H9 (cell line): ENCODE measurements around the gene PHF21A. TPM values are rescaled to one million over a fixed set of nuclear protein-coding genes. Genes with fewer than 3 reads are reported as not detected.

Source experiments
- DNase-seq: peaks from one replicate; pipeline ENCODE4 v3.0.0-alpha.2; 2017
- H2AFZ ChIP-seq: one replicate; pipeline ENCODE4 v1.6.1; 2013; ENCODE audit warnings: mild to moderate bottlenecking, low read length, control low read depth, moderate library complexity
- H2AK5ac ChIP-seq: 2 replicates; pipeline ENCODE4 v1.6.1; 2013; ENCODE audit warnings: low read length, control low read depth, mixed read lengths; ENCODE audit not compliant: insufficient read length
- H2BK120ac ChIP-seq: one replicate; pipeline ENCODE4 v1.6.1; 2013; ENCODE audit warnings: low read depth, mild to moderate bottlenecking, low read length, control low read depth, inconsistent platforms; ENCODE audit not compliant: poor library complexity, severe bottlenecking
- H2BK12ac ChIP-seq: 2 replicates; pipeline ENCODE4 v1.6.1; 2013; ENCODE audit warnings: low read length, control low read depth, mixed read lengths, low read depth; ENCODE audit not compliant: insufficient read length
- H2BK15ac ChIP-seq: 2 replicates; pipeline ENCODE4 v1.6.1; 2013; ENCODE audit warnings: low read depth, low read length, control low read depth
- H2BK20ac ChIP-seq: one replicate; pipeline ENCODE4 v1.6.1; 2013; ENCODE audit warnings: low read depth, mild to moderate bottlenecking, low read length, control low read depth, inconsistent platforms; ENCODE audit not compliant: poor library complexity, severe bottlenecking
- H2BK5ac ChIP-seq: 2 replicates; pipeline ENCODE4 v1.6.1; 2013; ENCODE audit warnings: low read length, control low read depth, mixed read lengths; ENCODE audit not compliant: insufficient read length
- H3K14ac ChIP-seq: 2 replicates; pipeline ENCODE4 v1.6.1; 2013; ENCODE audit warnings: low read length, control low read depth; ENCODE audit not compliant: insufficient read depth
- H3K18ac ChIP-seq: 2 replicates; pipeline ENCODE4 v1.6.1; 2013; ENCODE audit warnings: low read depth, mild to moderate bottlenecking, mixed read lengths, low read length, control low read depth; ENCODE audit not compliant: insufficient read length
- H3K23ac ChIP-seq: 2 replicates; pipeline ENCODE4 v1.6.1; 2013; ENCODE audit warnings: low read length, control low read depth, mixed read lengths, low read depth; ENCODE audit not compliant: insufficient read length
- H3K23me2 ChIP-seq: 2 replicates; pipeline ENCODE4 v1.6.1; 2013; ENCODE audit warnings: low read depth, mild to moderate bottlenecking, mixed read lengths, low read length, control low read depth; ENCODE audit not compliant: insufficient read length, poor library complexity, severe bottlenecking
- H3K27ac ChIP-seq: 2 replicates; pipeline ENCODE4 v1.5.1; 2013; ENCODE audit warnings: low read length, control low read depth, mixed read lengths, low read depth; ENCODE audit not compliant: insufficient read length
- H3K27me3 ChIP-seq: 2 replicates; pipeline ENCODE4 v1.6.1; 2013; ENCODE audit warnings: low read length, control low read depth, inconsistent platforms; ENCODE audit not compliant: insufficient read depth
- H3K4ac ChIP-seq: 2 replicates; pipeline ENCODE4 v1.6.1; 2013; ENCODE audit warnings: low read depth, mild to moderate bottlenecking, control low read depth, inconsistent platforms, low read length, moderate library complexity
- H3K4me1 ChIP-seq: 2 replicates; pipeline ENCODE4 v1.6.1; 2013; ENCODE audit warnings: low read length, control low read depth, inconsistent platforms; ENCODE audit not compliant: insufficient read depth
- H3K4me2 ChIP-seq: 2 replicates; pipeline ENCODE4 v1.6.1; 2013; ENCODE audit warnings: low read length, control low read depth, mixed read lengths; ENCODE audit not compliant: insufficient read length, insufficient read depth
- H3K56ac ChIP-seq: 2 replicates; pipeline ENCODE4 v1.6.1; 2013; ENCODE audit warnings: low read depth, mild to moderate bottlenecking, mixed read lengths, low read length, control low read depth; ENCODE audit not compliant: insufficient read length
- H3K79me1 ChIP-seq: 2 replicates; pipeline ENCODE4 v1.6.1; 2013; ENCODE audit warnings: low read depth, mild to moderate bottlenecking, moderate library complexity, low read length, control low read depth, inconsistent platforms; ENCODE audit not compliant: insufficient read depth, poor library complexity, severe bottlenecking
- H3K79me2 ChIP-seq: 2 replicates; pipeline ENCODE4 v1.6.1; 2013; ENCODE audit warnings: low read length, control low read depth, inconsistent platforms; ENCODE audit not compliant: insufficient read depth
- H3K9ac ChIP-seq: 2 replicates; pipeline ENCODE4 v1.6.1; 2013; ENCODE audit warnings: low read length, control low read depth, mixed read lengths; ENCODE audit not compliant: insufficient read length; ENCODE audit errors: extremely low read depth
- H3K9me3 ChIP-seq: one replicate; pipeline ENCODE4 v1.6.1; 2013; ENCODE audit warnings: low read depth, low read length, inconsistent platforms; ENCODE audit not compliant: control insufficient read depth
- H3T11ph ChIP-seq: one replicate; pipeline ENCODE4 v1.6.1; 2013; ENCODE audit warnings: mild to moderate bottlenecking, low read length, control low read depth, inconsistent platforms
- H4K20me1 ChIP-seq: one replicate; pipeline ENCODE4 v1.6.1; 2013; ENCODE audit not compliant: control insufficient read depth, insufficient read length, insufficient read depth
- H4K5ac ChIP-seq: 2 replicates; pipeline ENCODE4 v1.6.1; 2013; ENCODE audit warnings: low read depth, mild to moderate bottlenecking, mixed read lengths, low read length, control low read depth; ENCODE audit not compliant: insufficient read length
- H4K8ac ChIP-seq: replicated peaks from 2 replicates; pipeline ENCODE4 v1.6.1; 2013; ENCODE audit warnings: low read length, control low read depth, mixed read lengths, low read depth; ENCODE audit not compliant: insufficient read length
- H4K91ac ChIP-seq: 2 replicates; pipeline ENCODE4 v1.6.1; 2013; ENCODE audit warnings: low read depth, mild to moderate bottlenecking, moderate library complexity, mixed read lengths, low read length, control low read depth; ENCODE audit not compliant: insufficient read length
- H3K27ac Mint-ChIP-seq, 3 experiments: 2 replicates in 2 of 3; 3 replicates in 1 of 3; pipeline ENCODE4 v1.8.0; 2020 to 2021; ENCODE audit warnings: mixed read lengths in 3 of 3, mild to moderate bottlenecking in 1 of 3, moderate library complexity in 1 of 3
- H3K27me3 Mint-ChIP-seq: 2 replicates; pipeline ENCODE4 v1.8.0; 2021; ENCODE audit warnings: low read depth, mild to moderate bottlenecking, moderate library complexity, mixed read lengths
- H3K36me3 Mint-ChIP-seq, 3 experiments: 2 replicates in 2 of 3; 3 replicates in 1 of 3; pipeline ENCODE4 v1.8.0; 2020 to 2021; ENCODE audit warnings: low read depth in 3 of 3, mixed read lengths in 3 of 3; ENCODE audit not compliant: insufficient read depth in 1 of 3
- H3K4me1 Mint-ChIP-seq, 2 experiments: 2 replicates each; pipeline ENCODE4 v1.8.0; 2020; ENCODE audit warnings: mixed read lengths in 2 of 2
- H3K4me3 Mint-ChIP-seq, 2 experiments: 2 replicates in 1 of 2; 3 replicates in 1 of 2; pipeline ENCODE4 v1.8.0; 2020 to 2021; ENCODE audit warnings: mild to moderate bottlenecking in 2 of 2, mixed read lengths in 2 of 2, moderate library complexity in 1 of 2
- H3K9me3 Mint-ChIP-seq, 2 experiments: 2 replicates in 1 of 2; 3 replicates in 1 of 2; pipeline ENCODE4 v1.8.0; 2020; ENCODE audit warnings: mild to moderate bottlenecking in 2 of 2, mixed read lengths in 2 of 2, moderate library complexity in 1 of 2
- total RNA-seq: library from RNA; stranded (reverse); gene quantifications from 2 replicates; pipeline ENCODE4 v1.2.1, GENCODE V29; 2021
- TF ChIP-seq, protein P1 (sequence below): fragments of 200-600 bp; sonication (generic); conservative IDR thresholded peaks from 3 replicates; pipeline ENCODE4 v1.8.0; 2021; ENCODE audit warnings: antibody characterized with exemption, mild to moderate bottlenecking

PHF21A gene
- total RNA-seq, 1 experiment from 2014 or later, result 33.8 TPM

DNA sequence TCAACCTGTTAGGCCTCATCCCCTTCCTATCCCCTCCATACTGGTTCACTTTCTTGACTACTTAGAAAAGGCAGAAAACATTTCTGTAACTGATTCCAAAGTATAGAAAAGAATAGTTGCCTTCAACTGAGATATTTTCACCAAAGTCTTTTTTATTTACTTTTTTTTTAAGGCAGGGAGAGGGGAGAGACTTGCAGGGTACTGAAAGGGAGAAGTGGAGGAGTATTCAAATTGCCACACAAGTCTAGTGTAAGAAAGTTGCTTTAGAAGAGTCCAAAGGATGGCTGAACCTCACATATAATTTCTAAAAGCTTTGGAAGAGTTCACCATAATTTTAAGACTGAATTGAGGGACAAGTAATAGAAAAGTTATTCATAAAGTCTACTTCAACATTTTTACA, 6.3 kb downstream of the PHF21A start:
- Histone ChIP-seq H3K9me3 (no peaks in the 10 kb centered on the region), H2AK5ac (no peak overlapping the region), H3K23ac (no peak overlapping the region), H3K23me2 (peaks cover 6% of the 10 kb centered on the region), H3K4me2 (no peak overlapping the region), H3K4me1 (no peaks in the 10 kb centered on the region), H2BK120ac (no peak overlapping the region), H3K79me1 (peaks cover 3% of the 10 kb centered on the region), H3K18ac (no peak overlapping the region), H2BK12ac (no peak overlapping the region), H3K56ac (no peak overlapping the region), H4K91ac (no peak overlapping the region), H3K27ac (no peak overlapping the region), H4K20me1 (no peaks in the 10 kb centered on the region), H2BK5ac (no peak overlapping the region), H3K4ac (no peak overlapping the region), H3T11ph (no peak overlapping the region), H4K8ac (no peak overlapping the region), H4K5ac (no peak overlapping the region), H3K27me3 (no peaks in the 10 kb centered on the region), H2BK15ac (no peak overlapping the region), H3K14ac (no peak overlapping the region), H3K79me2 (peaks cover 8% of the 10 kb centered on the region; the same call in 1 of the 2 replicates), H2BK20ac (no peak overlapping the region), H2AFZ (no peak overlapping the region), H3K9ac (no peak overlapping the region)
- TF ChIP-seq, protein P1, sequence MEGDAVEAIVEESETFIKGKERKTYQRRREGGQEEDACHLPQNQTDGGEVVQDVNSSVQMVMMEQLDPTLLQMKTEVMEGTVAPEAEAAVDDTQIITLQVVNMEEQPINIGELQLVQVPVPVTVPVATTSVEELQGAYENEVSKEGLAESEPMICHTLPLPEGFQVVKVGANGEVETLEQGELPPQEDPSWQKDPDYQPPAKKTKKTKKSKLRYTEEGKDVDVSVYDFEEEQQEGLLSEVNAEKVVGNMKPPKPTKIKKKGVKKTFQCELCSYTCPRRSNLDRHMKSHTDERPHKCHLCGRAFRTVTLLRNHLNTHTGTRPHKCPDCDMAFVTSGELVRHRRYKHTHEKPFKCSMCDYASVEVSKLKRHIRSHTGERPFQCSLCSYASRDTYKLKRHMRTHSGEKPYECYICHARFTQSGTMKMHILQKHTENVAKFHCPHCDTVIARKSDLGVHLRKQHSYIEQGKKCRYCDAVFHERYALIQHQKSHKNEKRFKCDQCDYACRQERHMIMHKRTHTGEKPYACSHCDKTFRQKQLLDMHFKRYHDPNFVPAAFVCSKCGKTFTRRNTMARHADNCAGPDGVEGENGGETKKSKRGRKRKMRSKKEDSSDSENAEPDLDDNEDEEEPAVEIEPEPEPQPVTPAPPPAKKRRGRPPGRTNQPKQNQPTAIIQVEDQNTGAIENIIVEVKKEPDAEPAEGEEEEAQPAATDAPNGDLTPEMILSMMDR, result no peak
- Mint-ChIP-seq H3K27ac (peak overlapping the region; percentile 5 to 71 (median 21); a peak in 4 of 7 replicates), H3K27me3 (no peaks in the 10 kb centered on the region; the same call in 1 of the 2 replicates), H3K9me3 (no peaks in the 10 kb centered on the region; a peak in 1 of 5 replicates), H3K4me3 (no peak overlapping the region; a peak in 1 of 5 replicates), H3K4me1 (peaks cover 24 to 36% of the 10 kb centered on the region in 2 experiments), H3K36me3 (no peaks in the 10 kb centered on the region; a peak in 1 of 7 replicates)
- no peak for DNase-seq
